Mesenchymal stem cell (in vitro differentiated cells and primary cell): ENCODE measurements around the gene MAP4K4.
A peak's percentile ranks its signal among the peaks of the same experiment; 100 is the strongest.

Experiments used
- DNase-seq: peaks from one replicate; pipeline ENCODE4 v3.0.0-alpha.2; 2013
- H2AFZ ChIP-seq: one replicate; pipeline ENCODE4 v1.6.1; 2013; ENCODE audit warnings: low read depth, mild to moderate bottlenecking, control low read depth, inconsistent platforms, low read length, moderate library complexity
- H2AK5ac ChIP-seq: 2 replicates; pipeline ENCODE4 v1.6.1; 2013; ENCODE audit warnings: low read length, moderate library complexity, mild to moderate bottlenecking, inconsistent platforms; ENCODE audit not compliant: severe bottlenecking
- H2BK120ac ChIP-seq: one replicate; pipeline ENCODE4 v1.6.1; 2013; ENCODE audit warnings: low read depth, mild to moderate bottlenecking, inconsistent platforms, low read length, moderate library complexity
- H2BK12ac ChIP-seq, 2 experiments: one replicate each; pipeline ENCODE4 v1.6.1; 2013; ENCODE audit warnings: inconsistent platforms in 2 of 2, low read length in 2 of 2, mild to moderate bottlenecking in 2 of 2, moderate library complexity in 2 of 2, control low read depth in 1 of 2
- H2BK15ac ChIP-seq: one replicate; pipeline ENCODE4 v1.6.1; 2013; ENCODE audit warnings: mild to moderate bottlenecking, low read depth, inconsistent platforms; ENCODE audit not compliant: poor library complexity, severe bottlenecking
- H2BK5ac ChIP-seq: 2 replicates; pipeline ENCODE4 v1.6.1; 2013; ENCODE audit warnings: low read depth, mild to moderate bottlenecking, low read length, control low read depth, inconsistent platforms; ENCODE audit not compliant: poor library complexity, severe bottlenecking
- H3K14ac ChIP-seq, 2 experiments: one replicate each; pipeline ENCODE4 v1.6.1; 2013; ENCODE audit warnings: inconsistent platforms in 2 of 2, low read length in 2 of 2, control low read depth in 1 of 2, mild to moderate bottlenecking in 1 of 2, moderate library complexity in 1 of 2
- H3K18ac ChIP-seq, 2 experiments: one replicate each; pipeline ENCODE4 v1.6.1; 2013; ENCODE audit warnings: inconsistent platforms in 2 of 2, low read length in 2 of 2, control low read depth in 1 of 2, low read depth in 1 of 2, mild to moderate bottlenecking in 1 of 2
- H3K23ac ChIP-seq, 2 experiments: one replicate each; pipeline ENCODE4 v1.6.1; 2013; ENCODE audit warnings: inconsistent platforms in 2 of 2, low read length in 2 of 2, mild to moderate bottlenecking in 2 of 2, moderate library complexity in 2 of 2, control low read depth in 1 of 2
- H3K27ac ChIP-seq: 2 replicates; pipeline ENCODE4 v1.5.1; 2013; ENCODE audit warnings: mild to moderate bottlenecking, moderate library complexity, low read length, control low read depth, inconsistent platforms; ENCODE audit not compliant: poor library complexity, severe bottlenecking
- H3K27me3 ChIP-seq, 2 experiments: 2 replicates each; pipeline versions ENCODE4 v1.6.1 to v1.7.0; 2013; ENCODE audit warnings: low read length in 2 of 2, mild to moderate bottlenecking in 2 of 2, moderate library complexity in 2 of 2, control low read depth in 1 of 2, inconsistent platforms in 1 of 2; ENCODE audit not compliant: control insufficient read depth in 1 of 2, insufficient read depth in 1 of 2
- H3K36me3 ChIP-seq, 2 experiments: 2 replicates each; pipeline versions ENCODE4 v1.6.1 to v1.7.0; 2013; ENCODE audit warnings: low read length in 2 of 2, control low read depth in 1 of 2, inconsistent platforms in 1 of 2, low read depth in 1 of 2, mild to moderate bottlenecking in 1 of 2; ENCODE audit not compliant: insufficient read depth in 2 of 2, control insufficient read depth in 1 of 2
- H3K4ac ChIP-seq, 2 experiments: one replicate each; pipeline ENCODE4 v1.6.1; 2013; ENCODE audit warnings: inconsistent platforms in 2 of 2, low read length in 2 of 2, mild to moderate bottlenecking in 2 of 2, moderate library complexity in 2 of 2, control low read depth in 1 of 2, low read depth in 1 of 2
- H3K4me1 ChIP-seq: 2 replicates; pipeline ENCODE4 v1.6.1; 2013; ENCODE audit warnings: low read depth, low read length, control low read depth; ENCODE audit not compliant: control insufficient read depth, insufficient read depth
- H3K4me2 ChIP-seq: 2 replicates; pipeline ENCODE4 v1.6.1; 2013; ENCODE audit warnings: low read length, mild to moderate bottlenecking, inconsistent platforms; ENCODE audit not compliant: poor library complexity, severe bottlenecking
- H3K4me3 ChIP-seq, 2 experiments: 2 replicates each; pipeline versions ENCODE4 v1.5.1 to v1.7.0; 2013; ENCODE audit warnings: low read length in 2 of 2, mild to moderate bottlenecking in 2 of 2, control low read depth in 1 of 2, low read depth in 1 of 2; ENCODE audit not compliant: insufficient read depth in 1 of 2
- H3K79me1 ChIP-seq: replicated peaks from 2 replicates; pipeline ENCODE4 v1.6.1; 2013; ENCODE audit warnings: mild to moderate bottlenecking, control low read depth, low read length, inconsistent platforms; ENCODE audit not compliant: poor library complexity, severe bottlenecking
- H3K9ac ChIP-seq: 2 replicates; pipeline ENCODE4 v1.7.0; 2013; ENCODE audit warnings: mild to moderate bottlenecking, low read length, moderate library complexity
- H3K9me3 ChIP-seq: 2 replicates; pipeline ENCODE4 v1.7.0; 2013; ENCODE audit warnings: mild to moderate bottlenecking, low read length; ENCODE audit not compliant: control insufficient read depth
- H4K8ac ChIP-seq: one replicate; pipeline ENCODE4 v1.6.1; 2013; ENCODE audit warnings: inconsistent platforms, mild to moderate bottlenecking, low read length, moderate library complexity
- H4K91ac ChIP-seq: one replicate; pipeline ENCODE4 v1.6.1; 2013; ENCODE audit warnings: mild to moderate bottlenecking, low read length, inconsistent platforms
- WGBS: methylation state at CpG from one replicate; pipeline ENCODE4 v1.1.7; 2013; ENCODE audit warnings: mixed read lengths; 5-methylcytosine and 5-hydroxymethylcytosine counted together

The MAP4K4 gene

DNA sequence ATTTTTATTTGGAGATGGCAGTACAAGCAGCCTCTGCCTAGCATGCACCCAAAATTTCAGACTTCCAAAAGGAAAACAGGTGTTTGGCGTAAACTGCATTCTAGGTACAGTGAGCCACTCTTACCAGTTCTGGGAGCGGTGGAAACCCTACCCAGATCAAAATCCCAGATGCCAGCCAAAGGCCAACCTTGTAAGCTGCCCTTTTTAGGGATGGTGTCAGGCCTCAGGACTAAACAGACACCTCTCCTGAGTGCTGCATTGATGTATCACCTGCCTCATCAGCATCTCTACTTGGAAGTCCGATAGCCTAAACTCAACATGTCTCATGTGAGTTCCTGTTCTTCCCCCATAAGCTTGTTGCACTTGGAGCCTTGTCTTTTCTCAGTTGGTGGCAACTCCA lies 104.0 kb downstream of the MAP4K4 start:
- H3K4me3 ChIP-seq = no peak overlapping the region
- no peak overlapping the region for H3K4me2 ChIP-seq
- H3K36me3 ChIP-seq = peaks cover 0 to 61% of the 10 kb centered on the region in 2 experiments
- H2BK120ac ChIP-seq = no peak overlapping the region
- no peak overlapping the region for H2AFZ ChIP-seq
- no peak overlapping the region for H2AK5ac ChIP-seq
- H3K14ac ChIP-seq = no peak overlapping the region
- no peak overlapping the region for H3K18ac ChIP-seq
- H3K27me3 ChIP-seq = no peaks in the 10 kb centered on the region
- H2BK15ac ChIP-seq = no peak overlapping the region
- H2BK12ac ChIP-seq = no peak overlapping the region
- 99% methylated on average over 3 of the region's 3 CpGs for WGBS
- DNase-seq = no peak
- H2BK5ac ChIP-seq = no peak overlapping the region
- H3K9me3 ChIP-seq = no peaks in the 10 kb centered on the region
- no peak overlapping the region for H4K8ac ChIP-seq
- H3K23ac ChIP-seq = no peak overlapping the region
- H3K4me1 ChIP-seq = peaks cover 12% of the 10 kb centered on the region
- no peak overlapping the region for H3K4ac ChIP-seq
- no peak overlapping the region for H3K9ac ChIP-seq
- no peak overlapping the region for H4K91ac ChIP-seq
- no peak overlapping the region for H3K27ac ChIP-seq
- peaks cover 20% of the 10 kb centered on the region for H3K79me1 ChIP-seq

DNA sequence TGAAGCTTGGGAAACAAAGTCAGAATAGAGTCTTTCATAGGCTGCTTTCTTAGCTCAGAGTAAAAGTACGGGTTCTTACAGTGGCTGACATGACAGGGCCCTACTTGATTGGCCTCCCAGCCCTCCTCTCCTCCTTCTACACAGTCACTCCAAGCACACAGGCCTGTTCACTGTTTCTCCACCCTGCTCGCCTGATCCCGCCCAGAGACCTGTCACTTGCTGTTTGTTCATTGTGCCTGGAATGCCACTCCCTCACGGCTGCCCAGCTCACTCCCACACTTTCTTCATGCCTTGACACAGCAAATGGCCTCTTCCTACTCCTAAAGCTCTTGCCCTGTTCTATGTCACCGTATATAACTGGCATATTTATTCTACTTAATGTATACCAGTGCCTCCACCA lies 104.8 kb downstream of the MAP4K4 start:
- Histone ChIP-seq H2BK12ac (no peak overlapping the region), H4K8ac (no peak overlapping the region), H3K9ac (no peak overlapping the region), H3K4ac (no peak overlapping the region), H3K4me1 (peaks cover 15% of the 10 kb centered on the region), H3K14ac (no peak overlapping the region), H3K4me2 (no peak overlapping the region), H2BK120ac (no peak overlapping the region), H2AK5ac (no peak overlapping the region), H3K27ac (no peak overlapping the region), H3K9me3 (no peaks in the 10 kb centered on the region), H2BK15ac (no peak overlapping the region), H3K23ac (no peak overlapping the region), H3K79me1 (peaks cover 15% of the 10 kb centered on the region), H3K4me3 (no peak overlapping the region), H2AFZ (no peak overlapping the region), H2BK5ac (no peak overlapping the region), H3K18ac (no peak overlapping the region), H3K36me3 (peaks cover 0 to 61% of the 10 kb centered on the region in 2 experiments), H3K27me3 (no peaks in the 10 kb centered on the region), H4K91ac (no peak overlapping the region)
- WGBS = 88% methylated on average over 5 of the region's 5 CpGs
- no peak for DNase-seq

- Histone ChIP-seq H4K91ac (no peak overlapping the region), H2BK12ac (no peak overlapping the region), H3K27me3 (no peaks in the 10 kb centered on the region), H3K9me3 (no peaks in the 10 kb centered on the region), H3K18ac (no peak overlapping the region), H2BK15ac (no peak overlapping the region), H3K4me2 (no peak overlapping the region), H2AK5ac (no peak overlapping the region), H3K27ac (no peak overlapping the region), H3K9ac (peak overlapping the region; percentile 5), H3K36me3 (peaks cover 0 to 67% of the 10 kb centered on the region in 2 experiments), H4K8ac (no peak overlapping the region), H3K4ac (no peak overlapping the region), H3K4me1 (peaks cover 22% of the 10 kb centered on the region), H2BK120ac (no peak overlapping the region), H3K79me1 (peaks cover 13% of the 10 kb centered on the region), H3K23ac (no peak overlapping the region), H2AFZ (no peak overlapping the region), H3K14ac (no peak overlapping the region), H2BK5ac (no peak overlapping the region), H3K4me3 (no peak overlapping the region)
- peak; percentile 65 for DNase-seq
- no CpG with 5 or more reads among the region's 1 CpG for WGBS
Measured at GRCh38 chr2:101803128-101803527, 105.6 kb downstream of the MAP4K4 start.

GRCh38 chr2:101803945-101804696 lies 106.6 kb downstream of the MAP4K4 start:
- peaks cover 0 to 62% of the 10 kb centered on the region in 2 experiments for H3K36me3 ChIP-seq
- H4K8ac ChIP-seq = peak overlapping the region; percentile 64
- H3K9me3 ChIP-seq = no peaks in the 10 kb centered on the region
- peak overlapping the region; percentile 53 for H2AK5ac ChIP-seq
- no peak overlapping the region for H3K23ac ChIP-seq
- peak overlapping the region; percentile 3 to 29 for H3K18ac ChIP-seq
- WGBS = 77% methylated on average over 8 of the region's 8 CpGs
- H3K4me2 ChIP-seq = peak overlapping the region; percentile 39
- peak overlapping the region in 1 of 2 experiments; percentile 15 for H3K4me3 ChIP-seq
- peak overlapping the region; percentile 69 for H3K27ac ChIP-seq
- no peak overlapping the region for H2AFZ ChIP-seq
- H2BK5ac ChIP-seq = no peak overlapping the region
- no peaks in the 10 kb centered on the region for H3K27me3 ChIP-seq
- peak overlapping the region in 1 of 2 experiments; percentile 75 for H3K14ac ChIP-seq
- H3K4me1 ChIP-seq = peaks cover 23% of the 10 kb centered on the region
- H2BK15ac ChIP-seq = no peak overlapping the region
- H3K4ac ChIP-seq = peak overlapping the region in 1 of 2 experiments; percentile 27
- peaks cover 13% of the 10 kb centered on the region for H3K79me1 ChIP-seq
- DNase-seq = no peak
- H3K9ac ChIP-seq = peak overlapping the region; percentile 5
- H2BK120ac ChIP-seq = no peak overlapping the region
- no peak overlapping the region for H4K91ac ChIP-seq
- peak overlapping the region in 1 of 2 experiments; percentile 60 for H2BK12ac ChIP-seq
